ENCODE measurements around the gene PPL. TPM values are rescaled to one million over a fixed set of nuclear protein-coding genes. Genes with fewer than 3 reads are reported as not detected.

PPL gene
- polyA plus RNA-seq, 3 donors = 0.02 TPM; not detected in 2

- Histone ChIP-seq H3K9me3 (replicated peaks in 1 of 2; ENCODE audit: control insufficient read depth in 1 of 2, insufficient read depth in 1 of 2, low read length in 2 of 2) (peaks cover 0 to 12% of the 10 kb centered on the region in 2 donors), H3K4me2 (replicated peaks; ENCODE audit: extremely low read depth, low read length, poor library complexity, severe bottlenecking) (peak overlapping the region; percentile 31), H3K27me3 (ENCODE audit: control insufficient read depth in 2 of 2, insufficient read depth in 2 of 2, low read length in 2 of 2) (peaks cover 20 to 40% of the 10 kb centered on the region in 2 donors), H3K4me1 (ENCODE audit: control insufficient read depth in 1 of 2, insufficient read depth in 2 of 2, low read length in 2 of 2) (peaks cover 9 to 10% of the 10 kb centered on the region in 2 donors), H3K36me3 (replicated peaks in 1 of 2; ENCODE audit: control insufficient read depth in 1 of 2, insufficient read depth in 2 of 2, low read length in 2 of 2) (no peaks in the 10 kb centered on the region), H3K4me3 (replicated peaks in 1 of 3; ENCODE audit: low read depth in 2 of 3, low read length in 3 of 3) (peak overlapping the region in 1 of 3 experiments; percentile 14), H3K9ac (ENCODE audit: insufficient read depth, low read length, poor library complexity, severe bottlenecking) (no peak overlapping the region), H4K20me1 (ENCODE audit: insufficient read depth, low read length) (no peaks in the 10 kb centered on the region), H3K79me2 (ENCODE audit: insufficient read depth, low read length) (no peaks in the 10 kb centered on the region), H3K27ac (ENCODE audit: low read depth in 1 of 2, low read length in 2 of 2) (no peak overlapping the region), H2AFZ (ENCODE audit: insufficient read depth, low read depth, low read length, poor library complexity, severe bottlenecking) (no peak overlapping the region)
- whole genome bisulfite sequencing (ENCODE audit: insufficient coverage) = 1% methylated on average over 43 of the region's 64 CpGs
- Mint-ChIP-seq H3K4me3 (peak overlapping the region in 1 of 2 donors; percentile 84), H3K4me1 (peaks cover 9% of the 10 kb centered on the region), H3K27ac (peak overlapping the region in 1 of 7 donors; percentile 31), H3K9me3 (peaks cover 0 to 19% (median 5%) of the 10 kb centered on the region in 7 donors), H3K36me3 (no peaks in the 10 kb centered on the region), H3K27me3 (ENCODE audit: low read depth in 3 of 3) (peaks cover 49 to 58% (median 49%) of the 10 kb centered on the region in 3 donors)
- TF ChIP-seq CTCF (IDR thresholded peaks at IDR 0.05) = no peak
- no peak for DNase-seq
- intact Hi-C loops (cut with micrococcal nuclease) = no loop called here
These were observed 562 bp downstream of the PPL start for GRCh38 chr16:4936181-4936990.

- peak overlapping the region in 1 of 7 donors; percentile 27 for H3K27ac Mint-ChIP-seq
- intact Hi-C loops (cut with micrococcal nuclease) = no loop called here
- no peak overlapping the region for H3K9ac ChIP-seq (ENCODE audit: insufficient read depth, low read length, poor library complexity, severe bottlenecking)
- H3K4me3 ChIP-seq (replicated peaks in 1 of 3; ENCODE audit: low read depth in 2 of 3, low read length in 3 of 3) = no peak overlapping the region
- 83% methylated on average over 17 of the region's 19 CpGs for WGBS (ENCODE audit: insufficient coverage)
- H3K9me3 Mint-ChIP-seq = peaks cover 0 to 19% (median 5%) of the 10 kb centered on the region in 7 donors
- H4K20me1 ChIP-seq (ENCODE audit: insufficient read depth, low read length) = no peaks in the 10 kb centered on the region
- peaks cover 20 to 40% of the 10 kb centered on the region in 2 donors for H3K27me3 ChIP-seq (ENCODE audit: control insufficient read depth in 2 of 2, insufficient read depth in 2 of 2, low read length in 2 of 2)
- H3K36me3 Mint-ChIP-seq = no peaks in the 10 kb centered on the region
- H3K27ac ChIP-seq (ENCODE audit: low read depth in 1 of 2, low read length in 2 of 2) = no peak overlapping the region
- H3K36me3 ChIP-seq (replicated peaks in 1 of 2; ENCODE audit: control insufficient read depth in 1 of 2, insufficient read depth in 2 of 2, low read length in 2 of 2) = no peaks in the 10 kb centered on the region
- peaks cover 9 to 10% of the 10 kb centered on the region in 2 donors for H3K4me1 ChIP-seq (ENCODE audit: control insufficient read depth in 1 of 2, insufficient read depth in 2 of 2, low read length in 2 of 2)
- peaks cover 9% of the 10 kb centered on the region for H3K4me1 Mint-ChIP-seq
- H3K4me2 ChIP-seq (replicated peaks; ENCODE audit: extremely low read depth, low read length, poor library complexity, severe bottlenecking) = no peak overlapping the region
- DNase-seq = no peak
- no peaks in the 10 kb centered on the region for H3K79me2 ChIP-seq (ENCODE audit: insufficient read depth, low read length)
- H3K9me3 ChIP-seq (replicated peaks in 1 of 2; ENCODE audit: control insufficient read depth in 1 of 2, insufficient read depth in 1 of 2, low read length in 2 of 2) = peaks cover 0 to 12% of the 10 kb centered on the region in 2 donors
- peaks cover 49 to 63% (median 52%) of the 10 kb centered on the region in 3 donors for H3K27me3 Mint-ChIP-seq (ENCODE audit: low read depth in 3 of 3)
- peak overlapping the region in 1 of 2 donors; percentile 68 for H3K4me3 Mint-ChIP-seq
- H2AFZ ChIP-seq (ENCODE audit: insufficient read depth, low read depth, low read length, poor library complexity, severe bottlenecking) = no peak overlapping the region
- TF ChIP-seq CTCF (IDR thresholded peaks at IDR 0.05) = no peak
These were observed 1.6 kb downstream of the PPL start for GRCh38 chr16:4935241-4935855.
